Mesodermal cell (in vitro differentiated cells): ENCODE data around the gene POF1B.

Experiments used
- H3K27ac ChIP-seq: 2 replicates; pipeline ENCODE4 v1.7.0; 2013; ENCODE audit warnings: mild to moderate bottlenecking, low read depth, low read length, moderate library complexity; ENCODE audit not compliant: severe bottlenecking
- H3K36me3 ChIP-seq: 2 replicates; pipeline ENCODE4 v1.7.1; 2013; ENCODE audit warnings: mild to moderate bottlenecking, low read length, moderate library complexity; ENCODE audit not compliant: control insufficient read depth, insufficient read depth
- H3K4me1 ChIP-seq: one replicate; pipeline ENCODE4 v1.7.1; 2013; ENCODE audit warnings: mild to moderate bottlenecking, low read length; ENCODE audit not compliant: insufficient read depth, control insufficient read depth, poor library complexity, severe bottlenecking
- H3K4me3 ChIP-seq: 2 replicates; pipeline ENCODE4 v1.7.0; 2013; ENCODE audit warnings: low read length, control low read depth, mild to moderate bottlenecking; ENCODE audit not compliant: insufficient read depth, poor library complexity, severe bottlenecking; ENCODE audit errors: extremely low read depth
- H3K9me3 ChIP-seq: 2 replicates; pipeline ENCODE4 v1.7.1; 2013; ENCODE audit warnings: mild to moderate bottlenecking, low read length, moderate library complexity; ENCODE audit not compliant: control insufficient read depth
- WGBS, 2 experiments: methylation state at CpG; one replicate each; pipeline ENCODE4 v1.1.5; 2013; ENCODE audit warnings: missing lambda C conversion rate in 2 of 2; ENCODE audit not compliant: insufficient coverage in 2 of 2; 5-methylcytosine and 5-hydroxymethylcytosine counted together

POF1B gene

DNA sequence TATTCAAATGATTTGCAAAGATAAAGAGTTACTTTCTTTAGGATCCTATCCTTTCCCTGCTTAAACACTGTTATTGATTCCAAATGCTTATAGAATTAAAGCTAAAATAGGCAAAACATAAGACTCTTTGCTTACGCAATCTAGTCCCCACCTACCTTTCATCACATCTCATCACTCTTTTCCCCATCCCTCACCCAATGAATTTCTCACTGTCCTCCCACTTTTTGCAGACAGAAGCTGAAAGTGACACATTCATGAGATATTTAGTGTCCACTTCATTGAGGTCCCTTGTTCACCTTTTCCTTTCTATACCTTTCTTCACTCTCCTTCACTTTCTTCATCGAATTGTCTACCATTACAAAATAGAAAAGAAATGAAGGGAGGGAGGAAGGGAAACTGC lies 136.3 kb downstream of the POF1B start:
- Histone ChIP-seq H3K27ac (peak overlapping the region; percentile 36), H3K36me3 (peaks cover under 1% of the 10 kb centered on the region), H3K4me3 (peak overlapping the region; percentile 63), H3K9me3 (no peaks in the 10 kb centered on the region), H3K4me1 (no peaks in the 10 kb centered on the region)
- no CpG with 5 or more reads among the region's 2 CpGs for WGBS, 2 experiments
